ENCODE measurements around the gene TTLL9.

Gene TTLL9

GRCh38 chr20:31945785-31946184 lies 75.4 kb downstream of the TTLL9 start:
- Histone ChIP-seq H3K27me3 (ENCODE audit: control insufficient read depth in 1 of 2, insufficient read depth in 2 of 2, low read length in 2 of 2) (no peaks in the 10 kb centered on the region), H3K9ac (ENCODE audit: low read length) (no peak overlapping the region), H3K4me1 (ENCODE audit: insufficient read depth, low read length) (peaks cover 28% of the 10 kb centered on the region), H3K27ac (ENCODE audit: low read depth, low read length) (no peak overlapping the region), H3K36me3 (ENCODE audit: insufficient read depth, low read length) (peaks cover 53% of the 10 kb centered on the region), H3K4me3 (ENCODE audit: low read depth in 1 of 2, low read length in 2 of 2) (no peak overlapping the region), H3K9me3 (ENCODE audit: low read length) (no peaks in the 10 kb centered on the region)

- Histone ChIP-seq H3K27me3 (ENCODE audit: control insufficient read depth in 1 of 2, insufficient read depth in 2 of 2, low read length in 2 of 2) (no peaks in the 10 kb centered on the region), H3K36me3 (ENCODE audit: insufficient read depth, low read length) (peaks cover 53% of the 10 kb centered on the region)
Measured at GRCh38 chr20:31948008-31948407, 77.6 kb downstream of the TTLL9 start.

GRCh38 chr20:31949877-31950646 lies 79.6 kb downstream of the TTLL9 start:
- Histone ChIP-seq H3K9ac (ENCODE audit: low read length) (peak overlapping the region; percentile 88), H3K27ac (ENCODE audit: low read depth, low read length) (no peak overlapping the region), H3K9me3 (ENCODE audit: low read length) (no peaks in the 10 kb centered on the region), H3K36me3 (ENCODE audit: insufficient read depth, low read length) (peaks cover 41% of the 10 kb centered on the region), H3K27me3 (ENCODE audit: control insufficient read depth in 1 of 2, insufficient read depth in 2 of 2, low read length in 2 of 2) (no peaks in the 10 kb centered on the region), H3K4me3 (ENCODE audit: low read depth in 1 of 2, low read length in 2 of 2) (peak overlapping the region in 1 of 2 donors; percentile 90), H3K4me1 (ENCODE audit: insufficient read depth, low read length) (peaks cover 16% of the 10 kb centered on the region)

More at GRCh38 chr20:31948008-31948407, 77.6 kb downstream of the TTLL9 start:
- Histone ChIP-seq H3K9ac (ENCODE audit: low read length) (no peak overlapping the region), H3K4me1 (ENCODE audit: insufficient read depth, low read length) (peaks cover 28% of the 10 kb centered on the region), H3K4me3 (ENCODE audit: low read depth in 1 of 2, low read length in 2 of 2) (no peak overlapping the region), H3K9me3 (ENCODE audit: low read length) (no peaks in the 10 kb centered on the region), H3K27ac (ENCODE audit: low read depth, low read length) (no peak overlapping the region)

- Histone ChIP-seq H3K4me3 (ENCODE audit: low read depth in 1 of 2, low read length in 2 of 2) (peak overlapping the region; percentile 88 to 90), H3K36me3 (ENCODE audit: insufficient read depth, low read length) (peaks cover 30% of the 10 kb centered on the region), H3K9ac (ENCODE audit: low read length) (peak overlapping the region; percentile 88), H3K27ac (ENCODE audit: low read depth, low read length) (peak overlapping the region; percentile 84), H3K27me3 (ENCODE audit: control insufficient read depth in 1 of 2, insufficient read depth in 2 of 2, low read length in 2 of 2) (no peaks in the 10 kb centered on the region), H3K4me1 (ENCODE audit: insufficient read depth, low read length) (peaks cover 16% of the 10 kb centered on the region), H3K9me3 (ENCODE audit: low read length) (no peaks in the 10 kb centered on the region)
Measured at GRCh38 chr20:31951203-31951529, 80.7 kb downstream of the TTLL9 start.

GRCh38 chr20:31951530-31952453 lies 81.4 kb downstream of the TTLL9 start, which contains the start of gene PDRG1:
Gene PDRG1, minus strand, starts transcription at chr20:31952046. Its CDS starts 85 bp downstream, at chr20:31951961.
- H3K27ac ChIP-seq (ENCODE audit: low read depth, low read length): peak within 1 kb of the TSS; percentile 84
- H3K9me3 ChIP-seq (ENCODE audit: low read length): no peaks in the 10 kb centered on the region
- H3K4me3 ChIP-seq (ENCODE audit: low read depth in 1 of 2, low read length in 2 of 2): peak within 1 kb of the TSS; percentile 88 to 90
- H3K36me3 ChIP-seq (ENCODE audit: insufficient read depth, low read length): peaks cover 23% of the 10 kb centered on the region
- H3K4me1 ChIP-seq (ENCODE audit: insufficient read depth, low read length): peaks cover 16% of the 10 kb centered on the region
- no peaks in the 10 kb centered on the region for H3K27me3 ChIP-seq (ENCODE audit: control insufficient read depth in 1 of 2, insufficient read depth in 2 of 2, low read length in 2 of 2)
- H3K9ac ChIP-seq (ENCODE audit: low read length): peak within 1 kb of the TSS; percentile 88

- peaks cover 5% of the 10 kb centered on the region for H3K36me3 ChIP-seq (ENCODE audit: insufficient read depth, low read length)
- no peaks in the 10 kb centered on the region for H3K9me3 ChIP-seq (ENCODE audit: low read length)
- H3K9ac ChIP-seq (ENCODE audit: low read length): no peak overlapping the region
- H3K27ac ChIP-seq (ENCODE audit: low read depth, low read length): no peak overlapping the region
- H3K4me3 ChIP-seq (ENCODE audit: low read depth in 1 of 2, low read length in 2 of 2): no peak overlapping the region
- H3K27me3 ChIP-seq (ENCODE audit: control insufficient read depth in 1 of 2, insufficient read depth in 2 of 2, low read length in 2 of 2): no peaks in the 10 kb centered on the region
- peaks cover 16% of the 10 kb centered on the region for H3K4me1 ChIP-seq (ENCODE audit: insufficient read depth, low read length)
Measured at GRCh38 chr20:31953556-31954148, 83.2 kb downstream of the TTLL9 start.

GRCh38 chr20:31954500-31954899 lies 84.1 kb downstream of the TTLL9 start:
- H3K9me3 ChIP-seq (ENCODE audit: low read length): no peaks in the 10 kb centered on the region
- no peak overlapping the region for H3K4me3 ChIP-seq (ENCODE audit: low read depth in 1 of 2, low read length in 2 of 2)
- peaks cover 16% of the 10 kb centered on the region for H3K4me1 ChIP-seq (ENCODE audit: insufficient read depth, low read length)

GRCh38 chr20:31956556-31957526 lies 86.4 kb downstream of the TTLL9 start:
- H3K4me1 ChIP-seq (ENCODE audit: insufficient read depth, low read length): no peaks in the 10 kb centered on the region
- no peaks in the 10 kb centered on the region for H3K9me3 ChIP-seq (ENCODE audit: low read length)
- H3K4me3 ChIP-seq (ENCODE audit: low read depth in 1 of 2, low read length in 2 of 2): no peak overlapping the region
- H3K9ac ChIP-seq (ENCODE audit: low read length): no peak overlapping the region
- no peaks in the 10 kb centered on the region for H3K27me3 ChIP-seq (ENCODE audit: control insufficient read depth in 1 of 2, insufficient read depth in 2 of 2, low read length in 2 of 2)
- no peak overlapping the region for H3K27ac ChIP-seq (ENCODE audit: low read depth, low read length)
- no peaks in the 10 kb centered on the region for H3K36me3 ChIP-seq (ENCODE audit: insufficient read depth, low read length)

More at GRCh38 chr20:31954500-31954899, 84.1 kb downstream of the TTLL9 start:
- Histone ChIP-seq H3K9ac (ENCODE audit: low read length) (no peak overlapping the region), H3K27ac (ENCODE audit: low read depth, low read length) (no peak overlapping the region), H3K27me3 (ENCODE audit: control insufficient read depth in 1 of 2, insufficient read depth in 2 of 2, low read length in 2 of 2) (no peaks in the 10 kb centered on the region), H3K36me3 (ENCODE audit: insufficient read depth, low read length) (no peaks in the 10 kb centered on the region)

GRCh38 chr20:31962761-31963160 lies 92.3 kb downstream of the TTLL9 start:
- no peak overlapping the region for H3K4me3 ChIP-seq (ENCODE audit: low read depth in 1 of 2, low read length in 2 of 2)
- no peaks in the 10 kb centered on the region for H3K4me1 ChIP-seq (ENCODE audit: insufficient read depth, low read length)
- peaks cover 10 to 17% of the 10 kb centered on the region in 2 donors for H3K27me3 ChIP-seq (ENCODE audit: control insufficient read depth in 1 of 2, insufficient read depth in 2 of 2, low read length in 2 of 2)
- H3K9me3 ChIP-seq (ENCODE audit: low read length): no peaks in the 10 kb centered on the region
- H3K27ac ChIP-seq (ENCODE audit: low read depth, low read length): no peak overlapping the region
- H3K9ac ChIP-seq (ENCODE audit: low read length): no peak overlapping the region
- no peaks in the 10 kb centered on the region for H3K36me3 ChIP-seq (ENCODE audit: insufficient read depth, low read length)

GRCh38 chr20:31963889-31964288 lies 93.5 kb downstream of the TTLL9 start:
- no peaks in the 10 kb centered on the region for H3K4me1 ChIP-seq (ENCODE audit: insufficient read depth, low read length)
- no peaks in the 10 kb centered on the region for H3K9me3 ChIP-seq (ENCODE audit: low read length)
- peaks cover 10 to 21% of the 10 kb centered on the region in 2 donors for H3K27me3 ChIP-seq (ENCODE audit: control insufficient read depth in 1 of 2, insufficient read depth in 2 of 2, low read length in 2 of 2)
- H3K36me3 ChIP-seq (ENCODE audit: insufficient read depth, low read length): no peaks in the 10 kb centered on the region
- H3K27ac ChIP-seq (ENCODE audit: low read depth, low read length): no peak overlapping the region
- H3K9ac ChIP-seq (ENCODE audit: low read length): no peak overlapping the region
- no peak overlapping the region for H3K4me3 ChIP-seq (ENCODE audit: low read depth in 1 of 2, low read length in 2 of 2)

All from muscle layer of colon (tissue), 2 donors.